ENCODE data around the gene PNISR. TPM values are rescaled to one million over a fixed set of nuclear protein-coding genes. Genes with fewer than 3 reads are reported as not detected.

Gene PNISR
- total RNA-seq, 2 experiments from 2014 or later = 310 to 317 TPM

DNA sequence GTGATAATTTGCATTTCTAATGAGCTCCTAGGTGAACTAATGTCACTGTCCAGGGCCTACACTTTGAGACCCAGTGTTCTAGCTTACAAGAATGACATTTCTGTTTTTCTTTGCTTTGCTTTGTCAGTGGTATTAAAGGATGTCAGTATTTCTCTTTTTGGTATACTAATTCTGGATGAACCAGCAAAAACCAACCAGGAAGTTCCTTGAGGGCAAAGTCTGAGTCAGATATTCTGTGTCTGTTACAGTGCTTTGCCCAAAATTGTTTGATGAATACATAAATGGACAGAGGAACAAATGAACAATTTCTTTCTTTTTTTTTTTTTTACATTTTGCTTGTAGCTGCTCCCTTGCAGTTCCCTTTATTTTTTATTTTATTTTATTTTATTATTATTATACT, 46.5 kb downstream of the PNISR start:
- no peak overlapping the region for H3K4me3 ChIP-seq (ENCODE audit: low read length)
- H3K4me1 ChIP-seq (ENCODE audit: insufficient read depth, low read length) = no peaks in the 10 kb centered on the region
- no peaks in the 10 kb centered on the region for H3K27me3 Mint-ChIP-seq
- no peak overlapping the region for H3K4me3 Mint-ChIP-seq
- H3K9me3 ChIP-seq (ENCODE audit: control insufficient read depth in 1 of 2, insufficient read depth in 1 of 2, low read length in 2 of 2) = no peaks in the 10 kb centered on the region
- no peaks in the 10 kb centered on the region for H3K9me3 Mint-ChIP-seq
- peaks cover 9% of the 10 kb centered on the region for H3K36me3 Mint-ChIP-seq (ENCODE audit: low read depth)
- DNase-seq = no peak
- no peaks in the 10 kb centered on the region for H3K27me3 ChIP-seq (ENCODE audit: control insufficient read depth in 1 of 2, insufficient read depth in 2 of 2, low read length in 2 of 2)
- ChIA-PET POLR2A (no interaction called here), CTCF (interaction anchor here (0.9 kb wide), 1 partner anchor 15 kb away, joined by 3 read pairs; no protein-coding TSS in a partner anchor)
- H3K4me1 Mint-ChIP-seq (ENCODE audit: low read depth) = no peaks in the 10 kb centered on the region
- intact Hi-C loops (cut with DNase I, micrococcal nuclease) = no loop called here
- no peak overlapping the region for H3K27ac Mint-ChIP-seq
- H3K27ac ChIP-seq (ENCODE audit: low read depth in 1 of 2, low read length in 2 of 2) = no peak overlapping the region
- H3K36me3 ChIP-seq (ENCODE audit: insufficient read depth, low read length) = no peaks in the 10 kb centered on the region
- TF ChIP-seq, protein P1, sequence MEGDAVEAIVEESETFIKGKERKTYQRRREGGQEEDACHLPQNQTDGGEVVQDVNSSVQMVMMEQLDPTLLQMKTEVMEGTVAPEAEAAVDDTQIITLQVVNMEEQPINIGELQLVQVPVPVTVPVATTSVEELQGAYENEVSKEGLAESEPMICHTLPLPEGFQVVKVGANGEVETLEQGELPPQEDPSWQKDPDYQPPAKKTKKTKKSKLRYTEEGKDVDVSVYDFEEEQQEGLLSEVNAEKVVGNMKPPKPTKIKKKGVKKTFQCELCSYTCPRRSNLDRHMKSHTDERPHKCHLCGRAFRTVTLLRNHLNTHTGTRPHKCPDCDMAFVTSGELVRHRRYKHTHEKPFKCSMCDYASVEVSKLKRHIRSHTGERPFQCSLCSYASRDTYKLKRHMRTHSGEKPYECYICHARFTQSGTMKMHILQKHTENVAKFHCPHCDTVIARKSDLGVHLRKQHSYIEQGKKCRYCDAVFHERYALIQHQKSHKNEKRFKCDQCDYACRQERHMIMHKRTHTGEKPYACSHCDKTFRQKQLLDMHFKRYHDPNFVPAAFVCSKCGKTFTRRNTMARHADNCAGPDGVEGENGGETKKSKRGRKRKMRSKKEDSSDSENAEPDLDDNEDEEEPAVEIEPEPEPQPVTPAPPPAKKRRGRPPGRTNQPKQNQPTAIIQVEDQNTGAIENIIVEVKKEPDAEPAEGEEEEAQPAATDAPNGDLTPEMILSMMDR (IDR thresholded peaks at IDR 0.05) = no peak
- no peak for ATAC-seq (ENCODE audit: poor library complexity)

DNA sequence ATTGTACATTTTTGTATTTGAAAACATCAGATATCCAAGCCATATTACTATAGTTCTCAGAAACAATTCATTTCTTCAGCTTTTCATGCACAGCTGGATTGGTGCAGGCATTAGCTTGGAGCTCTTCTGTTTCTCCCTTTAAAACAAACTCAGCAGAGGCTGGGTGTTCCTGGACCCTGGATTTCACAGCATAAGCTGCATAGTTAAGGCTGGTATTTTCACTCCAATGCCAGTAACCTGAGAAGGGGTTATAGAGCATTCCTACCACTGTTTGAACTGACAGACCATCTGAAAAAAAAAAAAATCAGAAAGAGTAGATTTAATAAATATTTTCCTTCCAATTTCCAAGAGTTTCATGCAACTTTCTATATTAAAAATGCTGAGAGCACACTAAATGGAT, 55.6 kb downstream of the PNISR start:
- ChIA-PET CTCF (no interaction called here), POLR2A (no interaction called here)
- Mint-ChIP-seq H3K4me1 (ENCODE audit: low read depth) (no peaks in the 10 kb centered on the region), H3K9me3 (no peaks in the 10 kb centered on the region), H3K27ac (no peak overlapping the region), H3K27me3 (no peaks in the 10 kb centered on the region), H3K4me3 (no peak overlapping the region), H3K36me3 (ENCODE audit: low read depth) (peaks cover 32% of the 10 kb centered on the region)
- H3K27ac ChIP-seq (ENCODE audit: low read depth in 1 of 2, low read length in 2 of 2) = no peak overlapping the region
- H3K9me3 ChIP-seq (ENCODE audit: control insufficient read depth in 1 of 2, insufficient read depth in 1 of 2, low read length in 2 of 2) = no peaks in the 10 kb centered on the region
- H3K4me3 ChIP-seq (ENCODE audit: low read length) = no peak overlapping the region
- H3K4me1 ChIP-seq (ENCODE audit: insufficient read depth, low read length) = no peaks in the 10 kb centered on the region
- intact Hi-C loops (cut with DNase I, micrococcal nuclease) = no loop called here
- no peak for ATAC-seq (ENCODE audit: poor library complexity)
- no peaks in the 10 kb centered on the region for H3K27me3 ChIP-seq (ENCODE audit: control insufficient read depth in 1 of 2, insufficient read depth in 2 of 2, low read length in 2 of 2)
- H3K36me3 ChIP-seq (ENCODE audit: insufficient read depth, low read length) = no peaks in the 10 kb centered on the region
- DNase-seq = no peak
- TF ChIP-seq, protein P1 (IDR thresholded peaks at IDR 0.05) = no peak

DNA sequence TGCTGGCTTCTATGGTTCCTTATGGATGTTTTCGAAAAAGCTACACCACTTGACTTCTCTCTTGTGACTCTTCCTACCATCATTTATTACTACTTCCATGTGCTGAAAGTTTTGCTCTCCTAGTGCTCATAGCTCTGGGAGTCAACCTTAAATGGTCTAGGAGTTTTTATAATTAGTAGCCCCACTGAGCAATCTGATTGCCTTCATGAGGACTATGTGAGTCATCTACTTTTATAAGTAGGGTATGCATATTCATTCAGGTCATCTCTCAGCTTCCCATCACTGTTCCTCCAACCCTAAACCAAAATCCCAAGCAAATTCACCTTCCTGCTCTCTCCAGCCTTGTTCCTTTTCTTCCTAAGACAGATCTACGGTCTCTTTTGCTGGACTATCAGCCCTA, 58.3 kb downstream of the PNISR start:
- DNase-seq = no peak
- TF ChIP-seq, protein P1 (IDR thresholded peaks at IDR 0.05) = no peak
- H3K4me1 Mint-ChIP-seq (ENCODE audit: low read depth) = no peaks in the 10 kb centered on the region
- no peak overlapping the region for H3K4me3 Mint-ChIP-seq
- ChIA-PET POLR2A (no interaction called here), CTCF (no interaction called here)
- no peaks in the 10 kb centered on the region for H3K4me1 ChIP-seq (ENCODE audit: insufficient read depth, low read length)
- H3K27ac Mint-ChIP-seq = no peak overlapping the region
- no peaks in the 10 kb centered on the region for H3K36me3 ChIP-seq (ENCODE audit: insufficient read depth, low read length)
- H3K27ac ChIP-seq (ENCODE audit: low read depth in 1 of 2, low read length in 2 of 2) = no peak overlapping the region
- intact Hi-C loops (cut with DNase I, micrococcal nuclease) = no loop called here
- peaks cover 22% of the 10 kb centered on the region for H3K36me3 Mint-ChIP-seq (ENCODE audit: low read depth)
- no peaks in the 10 kb centered on the region for H3K9me3 Mint-ChIP-seq
- no peaks in the 10 kb centered on the region for H3K9me3 ChIP-seq (ENCODE audit: control insufficient read depth in 1 of 2, insufficient read depth in 1 of 2, low read length in 2 of 2)
- H3K27me3 ChIP-seq (ENCODE audit: control insufficient read depth in 1 of 2, insufficient read depth in 2 of 2, low read length in 2 of 2) = peaks cover 0 to 3% of the 10 kb centered on the region in 2 experiments
- no peak overlapping the region for H3K4me3 ChIP-seq (ENCODE audit: low read length)
- no peak for ATAC-seq (ENCODE audit: poor library complexity)
- peaks cover under 1% of the 10 kb centered on the region for H3K27me3 Mint-ChIP-seq
